Vagina (tissue), 2 donors: ENCODE data around the gene ADAMTS15. TPM values are rescaled to one million over a fixed set of nuclear protein-coding genes. Genes with fewer than 3 reads are reported as not detected.

Experiments
- DNase-seq, 2 donors: peaks; one replicate each; pipeline ENCODE4 v3.0.0-alpha.2; 2017; ENCODE audit errors: extremely low spot score in 2 of 2
- H3K27ac ChIP-seq: fragments of 200-600 bp; sonication (generic); one replicate; pipeline ENCODE4 v1.5.1; 2019
- H3K27me3 ChIP-seq: fragments of 200-600 bp; sonication (generic); one replicate; pipeline ENCODE4 v1.5.1; 2019
- H3K36me3 ChIP-seq, 2 donors: fragments of 200-600 bp; sonication (generic); one replicate each; pipeline ENCODE4 v1.5.1; 2017 to 2019
- H3K4me1 ChIP-seq: fragments of 200-600 bp; sonication (generic); one replicate; pipeline ENCODE4 v1.5.1; 2019
- H3K4me3 ChIP-seq, 2 donors: fragments of 200-600 bp; sonication (generic); 1 replicate in 1 of 2; 2 replicates in 1 of 2; pipeline ENCODE4 v1.5.1; 2016 to 2019
- H3K9me3 ChIP-seq: fragments of 200-600 bp; sonication (generic); one replicate; pipeline ENCODE4 v1.5.1; 2019
- POLR2A ChIP-seq, 2 donors: fragments of 450-650 bp; IDR thresholded peaks; one replicate each; pipeline ENCODE4 v1.6.1; 2017; ENCODE audit warnings: antibody characterized with exemption in 2 of 2, mild to moderate bottlenecking in 2 of 2, moderate library complexity in 2 of 2
- POLR2AphosphoS5 ChIP-seq, 2 donors: sonication (generic); formaldehyde crosslinking; IDR thresholded peaks; one replicate each; pipeline ENCODE4 v1.9.0; 2017; ENCODE audit warnings: antibody characterized with exemption in 2 of 2, mild to moderate bottlenecking in 2 of 2, low read depth in 1 of 2; ENCODE audit not compliant: insufficient read depth in 1 of 2
- intact Hi-C: fragments of 100-400 bp; cut with DNase I; formaldehyde crosslinking; loops from one replicate; pipeline ENCODE4 v1.15.1; 2023
- total RNA-seq: library from RNA; depleted of rRNA; stranded (reverse); fragments of >200 nt; gene quantifications from one replicate; pipeline ENCODE4 v1.2.3, GENCODE V29; 2016
- TF ChIP-seq, protein P1 (sequence below), 3 experiments: fragments of 450-650 bp in 2 of 3; fragments of 200-600 bp in 1 of 3; sonication (generic) in 1 of 3; IDR thresholded peaks; one replicate each; pipeline ENCODE4 v1.5.1; 2017 to 2019; ENCODE audit warnings: antibody characterized with exemption in 3 of 3, mild to moderate bottlenecking in 2 of 3, moderate library complexity in 2 of 3

Gene ADAMTS15
- total RNA-seq, 1 donor from 2014 or later = 12.0 TPM

DNA sequence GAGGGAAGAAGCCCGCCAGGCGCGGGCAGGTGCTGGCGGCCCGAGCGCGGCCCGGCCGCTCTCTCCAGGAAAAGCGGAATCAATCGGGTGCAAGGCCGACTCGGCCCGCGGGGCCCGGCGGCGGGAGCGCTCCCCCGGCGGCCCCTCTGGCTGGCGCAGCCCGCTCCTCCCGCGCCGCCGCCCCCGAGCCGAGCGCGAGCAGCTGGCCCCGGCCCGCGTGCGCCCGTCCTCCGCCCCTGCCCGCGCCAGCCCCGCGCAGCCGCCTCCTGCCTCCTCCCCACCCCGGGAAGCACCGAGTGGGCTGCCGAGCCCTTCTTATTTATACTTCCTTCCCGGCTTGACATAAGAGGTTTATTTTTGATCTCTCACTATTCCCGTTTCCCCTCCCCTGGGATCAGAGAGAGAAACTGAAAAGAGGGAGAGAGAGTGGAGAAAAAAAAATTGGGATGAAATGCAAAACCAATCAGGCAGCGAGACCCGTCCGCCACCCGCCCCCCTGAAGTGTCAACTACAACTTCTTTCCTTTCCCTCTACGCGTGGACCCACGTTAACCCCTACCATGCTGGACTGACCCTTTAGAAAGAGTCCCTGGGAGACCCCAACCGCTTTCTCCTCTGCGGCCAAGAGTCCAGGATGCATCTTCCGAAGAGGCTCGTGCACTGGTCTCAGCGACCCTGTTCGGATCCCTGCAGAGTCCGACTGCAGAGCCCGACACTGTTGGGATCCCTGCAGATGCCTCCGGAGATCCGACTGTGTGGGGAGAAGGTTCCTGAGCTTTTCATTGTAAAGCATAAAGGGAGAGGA is 19.9 kb upstream of the ADAMTS15 start, which contains the start of gene ADAMTS8:
Gene ADAMTS8, minus strand, starts transcription at position 294 of the 804 bp plus-strand sequence. CDS start 323 bp downstream, outside the sequence.
- Histone ChIP-seq H3K9me3 (no peaks in the 10 kb centered on the region), H3K4me1 (peaks cover 17% of the 10 kb centered on the region), H3K27ac (no peak within 1 kb of the TSS), H3K4me3 (peak within 1 kb of the TSS; percentile 36 to 65), H3K27me3 (no peaks in the 10 kb centered on the region), H3K36me3 (no peaks in the 10 kb centered on the region)
- intact Hi-C loops = loop anchor here (1.0 to 10.0 kb wide), 2 partner anchors 214 to 466 kb away; no protein-coding TSS in a partner anchor
- DNase-seq = no peak
- no peak for TF ChIP-seq POLR2A (IDR thresholded peaks at IDR 0.05)
- TF ChIP-seq, protein P1, sequence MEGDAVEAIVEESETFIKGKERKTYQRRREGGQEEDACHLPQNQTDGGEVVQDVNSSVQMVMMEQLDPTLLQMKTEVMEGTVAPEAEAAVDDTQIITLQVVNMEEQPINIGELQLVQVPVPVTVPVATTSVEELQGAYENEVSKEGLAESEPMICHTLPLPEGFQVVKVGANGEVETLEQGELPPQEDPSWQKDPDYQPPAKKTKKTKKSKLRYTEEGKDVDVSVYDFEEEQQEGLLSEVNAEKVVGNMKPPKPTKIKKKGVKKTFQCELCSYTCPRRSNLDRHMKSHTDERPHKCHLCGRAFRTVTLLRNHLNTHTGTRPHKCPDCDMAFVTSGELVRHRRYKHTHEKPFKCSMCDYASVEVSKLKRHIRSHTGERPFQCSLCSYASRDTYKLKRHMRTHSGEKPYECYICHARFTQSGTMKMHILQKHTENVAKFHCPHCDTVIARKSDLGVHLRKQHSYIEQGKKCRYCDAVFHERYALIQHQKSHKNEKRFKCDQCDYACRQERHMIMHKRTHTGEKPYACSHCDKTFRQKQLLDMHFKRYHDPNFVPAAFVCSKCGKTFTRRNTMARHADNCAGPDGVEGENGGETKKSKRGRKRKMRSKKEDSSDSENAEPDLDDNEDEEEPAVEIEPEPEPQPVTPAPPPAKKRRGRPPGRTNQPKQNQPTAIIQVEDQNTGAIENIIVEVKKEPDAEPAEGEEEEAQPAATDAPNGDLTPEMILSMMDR (IDR thresholded peaks at IDR 0.05) = no peak
- TF ChIP-seq POLR2AphosphoS5 (IDR thresholded peaks at IDR 0.05; ENCODE audit: insufficient read depth in 1 of 2, low read depth in 1 of 2) = no peak

DNA sequence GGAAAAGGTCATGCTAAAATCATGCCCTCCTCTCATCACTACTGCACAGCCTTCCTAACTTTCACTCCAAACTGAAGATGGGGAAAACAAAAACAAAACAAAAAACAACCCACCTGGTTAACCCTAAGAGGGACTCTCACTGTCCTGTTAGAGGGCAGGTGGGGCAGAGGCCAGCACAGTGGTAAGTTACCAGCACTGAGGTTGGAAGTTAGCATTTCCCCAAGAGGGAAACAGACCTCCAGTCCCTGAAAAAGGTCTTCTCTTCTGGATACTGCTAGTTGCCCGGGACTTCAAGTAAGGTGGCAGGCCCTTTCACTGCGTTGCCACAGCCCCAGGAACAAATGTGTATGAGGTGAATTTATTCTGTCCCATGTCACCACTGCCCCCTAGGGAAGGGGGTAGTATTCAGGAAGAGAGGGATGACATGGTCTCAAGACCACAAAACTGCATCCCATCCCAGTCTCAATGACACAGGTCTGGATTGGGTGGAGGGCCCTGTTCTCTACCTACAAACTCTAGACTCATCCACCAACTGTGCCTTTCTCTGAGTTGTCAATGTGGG is 19.2 kb upstream of the ADAMTS15 start:
- intact Hi-C loops = loop anchor here (1.0 to 10.0 kb wide), 2 partner anchors 214 to 465 kb away; no protein-coding TSS in a partner anchor
- Histone ChIP-seq H3K27me3 (no peaks in the 10 kb centered on the region), H3K4me1 (peaks cover 17% of the 10 kb centered on the region), H3K27ac (no peak overlapping the region), H3K9me3 (no peaks in the 10 kb centered on the region), H3K36me3 (no peaks in the 10 kb centered on the region), H3K4me3 (no peak overlapping the region)
- no peak for DNase-seq
- TF ChIP-seq POLR2A (IDR thresholded peaks at IDR 0.05) = no peak
- TF ChIP-seq POLR2AphosphoS5 (IDR thresholded peaks at IDR 0.05; ENCODE audit: insufficient read depth in 1 of 2, low read depth in 1 of 2) = no peak
- TF ChIP-seq, protein P1 (IDR thresholded peaks at IDR 0.05) = no peak

DNA sequence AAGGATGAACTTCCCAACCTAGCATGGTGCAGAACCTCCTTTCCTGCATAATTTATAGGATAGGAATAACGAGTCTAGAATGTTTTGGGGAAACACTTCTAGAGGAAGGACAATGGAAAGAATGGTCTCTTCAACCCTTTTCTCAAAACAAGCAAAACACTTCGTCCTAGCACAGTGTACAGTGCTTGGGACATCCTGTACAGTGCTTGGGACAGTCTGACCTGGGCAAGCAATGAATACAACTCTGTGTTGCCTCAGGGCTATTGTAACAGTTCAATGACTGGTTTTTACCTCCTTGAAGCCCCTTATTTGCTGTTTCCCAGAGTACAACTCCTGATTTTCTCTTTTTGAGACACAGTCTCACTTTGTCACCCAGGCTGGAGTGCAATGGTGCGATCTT is 18.5 kb upstream of the ADAMTS15 start:
- H3K9me3 ChIP-seq = no peaks in the 10 kb centered on the region
- no peak for DNase-seq
- H3K27ac ChIP-seq = no peak overlapping the region
- no peaks in the 10 kb centered on the region for H3K36me3 ChIP-seq
- H3K4me3 ChIP-seq = no peak overlapping the region
- intact Hi-C loops = loop anchor here (1.0 to 10.0 kb wide), 2 partner anchors 215 to 464 kb away; no protein-coding TSS in a partner anchor
- H3K27me3 ChIP-seq = no peaks in the 10 kb centered on the region
- H3K4me1 ChIP-seq = peaks cover 17% of the 10 kb centered on the region
- TF ChIP-seq POLR2AphosphoS5 (IDR thresholded peaks at IDR 0.05; ENCODE audit: insufficient read depth in 1 of 2, low read depth in 1 of 2) = no peak
- TF ChIP-seq POLR2A (IDR thresholded peaks at IDR 0.05) = no peak
- TF ChIP-seq, protein P1 (IDR thresholded peaks at IDR 0.05) = no peak

DNA sequence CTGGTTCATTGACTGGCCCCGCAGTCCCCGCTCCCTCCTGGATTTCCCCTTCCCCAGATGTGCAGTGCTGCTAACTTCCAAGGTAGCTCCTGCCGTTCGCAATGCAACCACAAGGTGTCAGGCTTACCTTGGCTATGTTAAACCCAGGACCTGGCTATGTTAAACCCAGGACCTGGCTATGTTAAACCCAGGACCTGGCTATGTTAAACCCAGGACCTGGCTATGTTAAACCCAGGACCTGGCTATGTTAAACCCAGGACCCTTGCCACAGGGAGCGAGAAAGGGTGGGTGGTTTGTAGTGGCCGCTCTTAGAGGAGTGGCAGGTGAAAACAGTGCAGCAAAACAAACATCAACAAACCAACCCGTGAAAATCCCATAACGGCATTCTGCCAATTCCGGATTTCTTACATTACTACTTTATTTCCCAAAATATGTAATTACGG is 17.1 kb upstream of the ADAMTS15 start:
- intact Hi-C loops = no loop called here
- H3K27ac ChIP-seq = no peak overlapping the region
- H3K4me1 ChIP-seq = peaks cover 24% of the 10 kb centered on the region
- TF ChIP-seq, protein P1 (IDR thresholded peaks at IDR 0.05) = peak in 2 of 3 experiments; percentile 49 to 65
- TF ChIP-seq POLR2A (IDR thresholded peaks at IDR 0.05) (no peak), POLR2AphosphoS5 (IDR thresholded peaks at IDR 0.05; ENCODE audit: insufficient read depth in 1 of 2, low read depth in 1 of 2) (no peak)
- H3K27me3 ChIP-seq = no peaks in the 10 kb centered on the region
- no peak overlapping the region for H3K4me3 ChIP-seq
- no peak for DNase-seq
- no peaks in the 10 kb centered on the region for H3K9me3 ChIP-seq
- H3K36me3 ChIP-seq = no peaks in the 10 kb centered on the region
